ELF-1 (cell line): ENCODE data around the gene MS4A5.
"Not testable (repeated sequence)": the region's sequence is repeated elsewhere in the genome, so short reads cannot be mapped to it uniquely, and the experiment has no call there.

Source experiments
- DNase-seq: peaks from one replicate; pipeline ENCODE4 v3.0.0-alpha.2; 2016; ENCODE audit warnings: low read depth, low spot score

The MS4A5 gene, protein sequence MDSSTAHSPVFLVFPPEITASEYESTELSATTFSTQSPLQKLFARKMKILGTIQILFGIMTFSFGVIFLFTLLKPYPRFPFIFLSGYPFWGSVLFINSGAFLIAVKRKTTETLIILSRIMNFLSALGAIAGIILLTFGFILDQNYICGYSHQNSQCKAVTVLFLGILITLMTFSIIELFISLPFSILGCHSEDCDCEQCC

GRCh38 chr11:60429272-60429671 is at the start of gene MS4A5:
Gene MS4A5 (plus strand): TSS chr11:60429572. CDS start chr11:60429675, 103 bp downstream.
- DNase-seq: no peak

DNA sequence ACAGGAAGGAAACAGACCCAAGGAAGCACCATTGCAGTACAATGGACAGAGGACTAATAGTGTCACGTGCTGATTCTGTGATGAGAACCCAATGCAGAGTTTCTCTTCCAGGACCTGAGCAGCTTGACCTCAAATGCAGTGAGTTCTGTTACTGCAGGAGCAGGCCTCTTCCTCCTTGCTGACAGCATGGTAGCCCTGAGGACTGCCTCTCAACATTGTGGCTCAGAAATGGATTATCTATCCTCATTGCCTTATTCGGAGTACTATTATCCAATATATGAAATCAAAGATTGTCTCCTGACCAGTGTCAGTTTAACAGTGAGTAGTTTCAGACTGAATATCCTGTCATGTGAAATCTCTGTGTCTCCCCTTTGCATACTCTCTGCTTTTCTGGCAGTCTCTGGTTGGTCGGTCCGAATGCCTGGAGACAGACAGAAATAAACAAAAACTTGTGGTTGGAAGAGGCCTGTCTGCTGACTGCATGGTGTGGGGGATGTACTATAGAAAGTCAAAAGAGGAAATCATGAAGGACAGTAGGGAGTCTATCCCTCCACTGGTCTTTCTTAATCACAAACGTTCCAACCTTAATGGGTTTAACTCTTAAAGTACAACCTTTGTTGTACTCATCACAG is 40.0 kb upstream of the MS4A5 start:
- no peak for DNase-seq

GRCh38 chr11:60390419-60390818 is 39.0 kb upstream of the MS4A5 start:
- no peak for DNase-seq

DNA sequence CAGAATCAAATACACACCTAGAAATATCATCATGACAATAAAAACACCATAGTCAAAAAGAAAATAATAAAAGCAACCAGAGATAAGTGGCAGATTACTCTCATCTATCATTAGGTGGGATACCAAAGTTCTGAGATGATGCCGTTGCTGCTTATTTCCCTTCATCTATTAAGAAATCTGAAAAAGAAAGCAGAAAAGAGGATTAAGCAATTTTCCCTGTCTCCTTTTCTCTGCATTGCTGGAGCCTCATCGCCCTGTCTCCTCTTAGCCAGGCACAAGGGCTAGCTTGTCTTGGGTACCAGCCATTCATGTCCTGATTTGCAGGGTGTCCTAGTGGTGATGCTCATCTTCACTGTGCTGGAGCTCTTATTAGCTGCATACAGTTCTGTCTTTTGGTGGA is 37.0 kb upstream of the MS4A5 start:
- no peak for DNase-seq

DNA sequence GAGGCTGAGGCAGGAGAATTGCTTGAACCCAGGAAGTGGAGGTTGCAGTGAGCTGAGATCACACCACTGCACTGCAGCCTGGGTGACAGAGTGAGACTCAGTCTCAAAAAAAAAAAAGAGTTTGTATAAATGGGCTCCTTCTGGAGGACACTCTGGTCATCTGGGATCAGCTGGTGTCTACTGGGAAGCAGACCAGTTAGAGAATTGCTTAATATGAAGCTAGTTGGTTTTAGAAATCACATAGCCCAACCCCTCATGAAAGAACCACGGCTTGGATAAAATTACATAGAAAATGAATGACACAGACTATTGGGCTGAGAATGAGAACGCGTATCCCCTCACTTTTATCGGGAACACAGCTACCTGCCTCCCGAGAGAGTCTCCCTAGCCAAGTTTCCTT is 36.4 kb upstream of the MS4A5 start:
- no peak for DNase-seq

DNA sequence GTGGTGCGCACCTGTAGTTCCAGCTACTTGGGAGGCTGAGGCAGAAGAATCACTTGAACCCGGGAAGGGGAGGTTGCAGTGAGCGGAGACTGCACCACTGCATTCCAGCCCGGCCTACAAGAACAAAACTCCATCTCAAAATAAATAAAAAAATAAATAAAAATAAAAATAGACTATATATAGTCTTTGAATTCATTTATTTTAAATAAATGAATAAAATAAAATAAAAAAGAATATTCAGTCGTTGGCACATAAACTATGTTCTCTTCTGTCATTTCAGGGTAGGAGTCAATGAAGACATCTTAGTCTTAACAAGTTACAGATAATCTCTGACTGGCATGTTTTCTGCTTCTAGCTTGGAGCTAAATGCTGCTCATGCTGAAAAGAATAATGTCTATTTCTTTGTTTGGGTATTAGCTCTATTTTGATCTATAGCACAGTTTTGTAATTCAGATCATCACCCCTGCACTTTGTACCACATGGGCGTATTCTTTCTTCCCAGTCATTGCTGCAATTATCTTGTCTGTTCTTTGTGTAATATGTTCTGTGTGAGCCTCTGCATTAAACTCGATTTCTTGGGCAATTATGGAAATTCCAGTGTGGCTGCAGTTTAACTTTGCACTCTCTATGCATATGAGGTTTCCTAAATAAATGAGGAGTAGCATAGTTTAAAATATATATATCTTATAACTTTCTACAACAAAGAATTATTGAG is 34.5 kb upstream of the MS4A5 start:
- DNase-seq: no peak

DNA sequence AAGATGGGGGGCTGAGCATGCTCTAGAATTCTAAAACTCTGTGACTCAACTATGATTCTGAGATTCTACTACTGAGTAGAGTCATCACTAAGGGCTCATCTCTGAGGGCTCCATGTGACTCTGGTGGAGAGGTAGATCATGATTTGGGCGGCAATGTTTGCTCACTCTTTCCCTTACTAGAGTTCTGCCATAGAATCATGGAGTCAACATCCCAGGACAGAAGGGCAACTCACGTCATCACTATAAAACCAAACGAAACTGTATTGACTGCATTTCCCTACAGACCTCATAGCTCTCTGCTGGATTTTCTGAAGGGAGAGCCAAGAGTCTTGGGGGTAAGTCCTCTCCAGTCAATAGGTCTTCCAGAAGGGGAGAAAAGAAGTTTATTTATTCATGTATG is 33.0 kb upstream of the MS4A5 start, which contains the start of gene MS4A14:
MS4A14 (plus strand) TSS at position 78 of the 400 bp plus-strand sequence; CDS start at position 198, 120 bp downstream.
- no peak for DNase-seq

DNA sequence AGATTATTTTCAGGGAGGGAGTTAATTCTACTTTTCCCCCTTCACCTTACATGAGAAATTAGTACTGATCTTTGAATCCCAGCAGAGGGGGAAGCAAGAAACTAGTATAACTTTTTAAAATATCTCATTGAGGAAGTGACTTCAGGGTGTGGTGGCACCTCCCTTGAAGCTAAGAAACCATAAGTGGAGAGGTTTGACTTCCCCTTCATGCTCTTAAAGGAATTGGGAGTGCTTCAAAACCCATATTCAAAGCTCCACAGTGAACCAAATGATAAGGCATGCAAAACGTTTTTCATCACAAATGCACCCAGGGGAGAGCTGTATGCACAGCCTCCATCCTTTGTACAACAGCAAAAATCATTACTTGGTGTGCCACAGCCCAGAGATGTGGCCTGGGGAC is 32.6 kb upstream of the MS4A5 start:
- DNase-seq: no peak

DNA sequence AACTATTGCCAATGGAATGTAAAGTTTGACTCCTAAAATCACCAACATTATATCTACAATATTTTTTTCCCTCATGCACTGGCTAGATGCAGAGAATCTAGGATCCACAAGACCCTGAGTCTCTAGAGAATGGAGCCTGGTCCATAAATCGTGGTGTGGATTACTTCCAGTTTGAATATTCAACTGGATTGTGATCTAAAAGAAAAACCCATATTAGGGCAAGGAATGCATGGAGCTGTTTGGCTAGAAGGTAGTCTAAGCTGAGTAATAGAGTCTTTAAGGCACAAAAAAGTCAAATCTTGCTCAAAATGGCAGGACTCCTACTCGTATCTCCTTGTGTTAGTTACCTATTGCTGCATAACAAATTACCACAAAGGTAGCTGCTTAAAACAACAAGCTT is 9.4 kb upstream of the MS4A5 start:
- DNase-seq: no peak

DNA sequence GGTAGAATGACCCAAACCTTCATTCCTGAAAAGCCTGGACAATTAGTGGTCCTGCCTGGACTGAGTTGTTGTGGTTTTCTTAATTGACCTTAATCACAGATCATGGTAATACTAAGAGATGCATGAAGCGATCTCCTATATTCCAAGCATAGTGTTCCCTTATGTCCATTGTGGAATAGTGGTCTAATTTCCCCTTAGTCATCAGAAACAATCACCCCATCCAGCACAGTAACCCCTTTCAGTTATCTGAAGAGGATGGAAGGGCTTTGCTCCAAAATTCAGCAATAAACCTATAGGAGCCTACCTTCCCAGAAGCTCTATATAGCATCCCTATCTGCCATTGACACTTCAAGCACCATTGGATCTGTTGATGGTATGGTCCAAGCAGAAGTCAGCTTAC is 6.8 kb upstream of the MS4A5 start:
- DNase-seq: no peak

DNA sequence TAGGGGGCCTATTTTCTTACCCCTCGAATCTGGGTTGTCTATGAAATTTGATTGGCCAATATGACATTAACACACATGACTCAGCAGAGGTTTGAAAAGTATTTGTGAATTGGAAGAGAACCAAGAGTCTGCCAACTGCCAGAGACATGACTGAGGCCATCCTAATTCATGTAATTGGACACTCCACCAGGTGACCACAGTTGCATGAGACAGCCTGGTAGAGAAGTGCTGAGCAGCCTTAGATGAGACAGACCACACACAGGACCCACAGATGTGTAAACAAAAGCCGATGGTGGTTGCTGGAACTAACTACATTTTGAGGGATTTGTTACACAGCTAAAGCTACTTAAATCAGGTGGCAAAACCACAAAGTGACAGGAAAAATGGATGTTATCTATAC is 855 bp upstream of the MS4A5 start:
- DNase-seq: no peak

DNA sequence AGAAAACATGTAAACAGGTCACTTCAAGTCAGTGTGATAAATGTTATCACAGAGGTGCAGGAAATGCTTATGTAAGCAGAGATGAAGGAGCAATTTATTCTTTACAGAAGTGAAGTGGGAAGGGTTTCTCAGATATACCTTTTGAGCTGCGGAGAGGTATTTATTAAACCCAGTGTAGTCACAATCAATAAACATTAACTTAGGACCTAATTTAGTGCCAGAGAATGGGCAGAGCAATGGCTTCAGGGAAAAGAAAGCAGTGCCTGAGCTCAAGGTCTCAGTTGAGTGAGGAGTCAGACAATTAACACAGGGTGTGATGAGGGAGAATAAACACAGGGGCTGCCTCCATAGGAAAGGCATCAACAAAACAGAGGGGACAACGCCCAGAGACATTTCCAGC is 1.9 kb downstream of the MS4A5 start:
- no peak for DNase-seq

DNA sequence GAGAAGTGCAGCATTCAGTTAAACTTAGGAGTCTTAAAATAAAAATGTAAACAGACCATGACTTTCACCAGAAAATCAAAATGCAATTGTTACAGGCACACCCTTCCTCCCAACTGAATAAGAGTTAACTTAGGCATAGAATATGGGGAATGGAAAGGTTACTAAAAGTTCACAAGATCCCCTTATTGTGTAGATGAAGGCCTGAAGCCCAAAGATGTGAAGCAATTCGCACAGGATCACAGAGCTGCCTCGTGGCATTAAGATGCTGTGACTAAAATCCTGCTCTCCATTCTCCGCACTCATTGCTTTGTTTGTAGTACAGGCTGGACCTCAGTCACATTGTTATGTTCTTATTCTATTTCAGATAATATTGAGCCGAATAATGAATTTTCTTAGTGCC is 4.0 kb downstream of the MS4A5 start:
- no peak for DNase-seq

DNA sequence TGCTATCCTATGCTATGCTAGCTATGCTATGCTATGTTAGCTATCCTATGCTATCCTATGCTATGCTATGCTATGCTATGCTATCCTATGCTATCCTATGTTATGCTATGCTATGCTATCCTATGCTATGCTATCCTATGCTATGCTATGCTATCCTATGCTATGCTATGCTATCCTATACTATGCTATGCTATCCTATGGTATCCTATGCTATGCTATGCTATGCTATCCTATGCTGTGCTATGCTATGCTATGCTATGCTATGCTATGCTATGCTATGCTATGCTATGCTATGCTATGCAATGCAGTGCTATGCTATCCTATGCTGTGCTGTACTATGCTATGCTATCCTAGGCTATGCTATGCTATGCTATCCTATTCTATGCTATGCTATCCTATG is 17.7 kb downstream of the MS4A5 start:
- no peak for DNase-seq

- no peak for DNase-seq
These were observed 18.5 kb downstream of the MS4A5 start for GRCh38 chr11:60447846-60448245.

GRCh38 chr11:60451185-60451584 is 21.8 kb downstream of the MS4A5 start:
- not testable (repeated sequence) for DNase-seq

DNA sequence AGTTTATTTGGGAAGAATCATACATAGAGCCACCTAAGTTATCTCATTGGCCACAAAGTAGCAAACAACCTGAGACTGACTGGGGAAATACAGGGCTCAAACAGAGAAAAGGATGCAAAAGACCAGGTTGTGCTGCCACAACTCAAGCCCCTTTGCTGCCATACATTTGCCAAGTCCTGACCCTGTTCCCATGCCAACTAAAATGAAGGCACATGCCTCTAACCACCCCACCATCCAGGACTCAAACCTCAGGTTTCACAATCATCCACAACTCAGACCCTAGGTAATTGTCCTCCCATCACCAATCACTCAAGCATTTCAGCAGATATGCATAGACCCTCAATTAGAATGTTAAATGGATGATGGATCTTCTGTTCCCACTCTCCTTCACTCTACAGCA is 24.8 kb downstream of the MS4A5 start:
- no peak for DNase-seq

- DNase-seq: no peak
These were observed 26.2 kb downstream of the MS4A5 start, which contains the start of gene MS4A1 for GRCh38 chr11:60455531-60456042. Gene MS4A1 (plus strand): TSS chr11:60455847. CDS start chr11:60462375, 6,528 bp downstream.

DNA sequence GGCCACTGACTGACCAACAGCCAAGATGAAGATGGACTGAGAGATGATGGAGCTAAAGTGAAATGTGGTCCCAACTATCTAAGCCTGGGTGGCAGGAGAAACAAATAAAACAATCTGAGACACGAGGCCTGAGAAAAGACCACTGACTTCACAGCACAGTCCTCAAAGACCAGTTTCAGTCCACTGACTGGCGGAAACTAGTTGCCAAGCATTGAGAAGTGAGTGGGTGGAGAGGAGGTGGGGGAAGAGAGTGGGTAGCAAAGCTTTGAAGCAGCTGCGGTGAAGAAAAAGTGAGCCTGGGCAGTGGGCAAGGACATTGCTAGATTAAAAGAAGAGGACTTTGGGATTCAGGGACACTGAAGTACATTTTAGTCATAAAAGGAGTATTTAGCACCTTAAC is 28.2 kb downstream of the MS4A5 start:
- DNase-seq: no peak

- no peak for DNase-seq
These were observed 30.0 kb downstream of the MS4A5 start for GRCh38 chr11:60459345-60459744.

GRCh38 chr11:60468829-60469228 is 39.5 kb downstream of the MS4A5 start:
- DNase-seq: no peak

DNA sequence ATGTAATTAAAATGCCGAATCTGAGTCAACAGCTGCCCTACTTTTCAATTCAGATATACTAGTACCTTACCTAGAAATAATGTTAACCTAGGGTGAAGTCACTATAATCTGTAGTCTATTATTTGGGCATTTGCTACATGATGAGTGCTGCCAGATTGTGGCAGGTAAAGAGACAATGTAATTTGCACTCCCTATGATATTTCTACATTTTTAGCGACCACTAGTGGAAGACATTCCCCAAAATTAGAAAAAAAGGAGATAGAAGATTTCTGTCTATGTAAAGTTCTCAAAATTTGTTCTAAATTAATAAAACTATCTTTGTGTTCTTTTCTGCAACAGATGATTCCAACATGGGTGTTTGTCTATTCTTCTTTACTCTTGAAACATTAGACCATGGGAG is 40.4 kb downstream of the MS4A5 start:
- no peak for DNase-seq

DNA sequence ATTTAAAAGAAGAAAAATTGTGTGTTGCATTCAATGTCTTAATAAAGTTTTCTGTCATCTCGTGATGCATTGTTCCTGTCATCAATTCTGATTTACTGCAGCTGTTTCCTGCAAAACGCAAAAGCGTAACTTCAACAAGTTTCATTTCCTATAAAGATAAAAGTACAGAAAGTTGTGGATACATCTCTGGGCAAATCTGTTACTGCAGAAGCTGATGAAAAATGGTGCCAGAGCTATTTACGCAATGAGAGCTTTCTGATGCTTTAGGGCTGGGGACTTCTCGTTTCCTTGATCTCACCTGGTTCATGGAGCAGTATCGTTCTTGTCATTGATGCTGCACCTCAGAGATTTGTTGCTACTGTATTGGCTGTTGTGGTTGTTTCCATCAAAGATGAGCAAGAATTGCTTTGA is 47.7 kb downstream of the MS4A5 start:
- DNase-seq: no peak
